CD4-positive, alpha-beta T cell (primary cell): ENCODE data around the gene CDH13. TPM values are rescaled to one million over a fixed set of nuclear protein-coding genes. Genes with fewer than 3 reads are reported as not detected.
A peak's percentile ranks its signal among the peaks of the same experiment; 100 is the strongest.

Experiments used
- ATAC-seq: fragments of 200-7000 bp; cut with Tn5 transposase; one replicate; pipeline ENCODE4 v1.10.0; 2022; ENCODE audit warnings: mild to moderate bottlenecking; ENCODE audit not compliant: poor library complexity
- CTCF ChIA-PET: fragments of 350-600 bp; sonication (Branson Sonifier 250); formaldehyde crosslinking; loops from one replicate; lab custom pipeline; 2021; ENCODE audit warnings: antibody characterized with exemption, inconsistent platforms; lab: Charles Lee
- POLR2A ChIA-PET: fragments of 350-600 bp; sonication (Branson Sonifier 250); formaldehyde crosslinking; loops from one replicate; lab custom pipeline; 2021; ENCODE audit warnings: antibody characterized with exemption, inconsistent platforms; lab: Charles Lee
- DNase-seq, 14 experiments: peaks; one replicate each; pipeline ENCODE4 v3.0.0-alpha.2; 2013 to 2020; ENCODE audit warnings: mixed read lengths in 2 of 14
- H3K27ac ChIP-seq, 2 donors: one replicate each; pipeline versions ENCODE4 v1.5.1 to v1.7.0; 2013; ENCODE audit warnings: low read length in 2 of 2, low read depth in 1 of 2, mild to moderate bottlenecking in 1 of 2
- H3K27me3 ChIP-seq, 2 experiments: 1 replicate in 1 of 2; 2 replicates in 1 of 2; pipeline versions ENCODE4 v1.6.1 to v1.7.0; 2013; ENCODE audit warnings: low read length in 2 of 2, control low read depth in 1 of 2, mild to moderate bottlenecking in 1 of 2, moderate library complexity in 1 of 2; ENCODE audit not compliant: insufficient read depth in 2 of 2, control insufficient read depth in 1 of 2
- H3K36me3 ChIP-seq: one replicate; pipeline ENCODE4 v1.6.1; 2013; ENCODE audit warnings: low read length, control low read depth; ENCODE audit not compliant: insufficient read depth
- H3K4me1 ChIP-seq: one replicate; pipeline ENCODE4 v1.6.1; 2013; ENCODE audit warnings: low read length, control low read depth; ENCODE audit not compliant: insufficient read depth
- H3K4me3 ChIP-seq: one replicate; pipeline ENCODE4 v1.5.1; 2013; ENCODE audit warnings: mild to moderate bottlenecking, low read length, moderate library complexity
- H3K9me3 ChIP-seq, 2 experiments: 1 replicate in 1 of 2; 2 replicates in 1 of 2; pipeline versions ENCODE4 v1.6.1 to v1.7.0; 2013; ENCODE audit warnings: low read length in 2 of 2, mild to moderate bottlenecking in 2 of 2, control low read depth in 1 of 2, moderate library complexity in 1 of 2; ENCODE audit not compliant: control insufficient read depth in 1 of 2, insufficient read depth in 1 of 2
- H3K27ac Mint-ChIP-seq: one replicate; pipeline ENCODE4 v1.8.0; 2020; ENCODE audit warnings: mixed read lengths
- H3K27me3 Mint-ChIP-seq: one replicate; pipeline ENCODE4 v1.8.0; 2021; ENCODE audit warnings: mixed read lengths
- H3K36me3 Mint-ChIP-seq: one replicate; pipeline ENCODE4 v1.8.0; 2021; ENCODE audit warnings: low read depth, mixed read lengths
- H3K4me1 Mint-ChIP-seq: one replicate; pipeline ENCODE4 v1.8.0; 2021; ENCODE audit warnings: low read depth, mixed read lengths
- H3K4me3 Mint-ChIP-seq: one replicate; pipeline ENCODE4 v1.8.0; 2020; ENCODE audit warnings: mild to moderate bottlenecking, mixed read lengths
- H3K9me3 Mint-ChIP-seq: one replicate; pipeline ENCODE4 v1.8.0; 2020; ENCODE audit warnings: mixed read lengths
- CTCF ChIP-seq: fragments of 200-600 bp; IDR thresholded peaks from one replicate; pipeline ENCODE4 v1.8.0; 2022; ENCODE audit warnings: antibody characterized with exemption, mild to moderate bottlenecking
- intact Hi-C, 2 experiments: fragments of 100-400 bp; cut with DNase I in 1 of 2; cut with micrococcal nuclease in 1 of 2; formaldehyde crosslinking; loops; one replicate each; pipeline versions ENCODE4 v1.15.1 to v1.9.0; 2023 to 2025; cut with DNase I, micrococcal nuclease
- total RNA-seq, 174 experiments: library from RNA in 2 of 174; stranded (reverse) in 2 of 174; gene quantifications; one replicate each; pipeline ENCODE4 v1.2.3 and lab custom pipeline; 2021 to 2026

CDH13 gene
- total RNA-seq, 2 experiments from 2014 or later, result not detected

GRCh38 chr16:82639666-82640336, 13.0 kb downstream of the CDH13 start:
- intact Hi-C loops, result loop anchor here in 1 of 2 experiments (10.0 kb wide), 1 partner anchor 475 kb away; no protein-coding TSS in a partner anchor
- no peaks in the 10 kb centered on the region for H3K9me3 Mint-ChIP-seq
- Histone ChIP-seq H3K9me3 (peaks cover 0 to 3% of the 10 kb centered on the region in 2 experiments), H3K36me3 (no peaks in the 10 kb centered on the region), H3K27ac (no peak overlapping the region), H3K27me3 (no peaks in the 10 kb centered on the region), H3K4me1 (no peaks in the 10 kb centered on the region), H3K4me3 (no peak overlapping the region)
- H3K27me3 Mint-ChIP-seq, result no peaks in the 10 kb centered on the region
- POLR2A ChIA-PET, result interaction anchor here (0.6 to 2.9 kb wide), 2 partner anchors 16 to 430 kb away, joined by 4 to 12 read pairs; no protein-coding TSS in a partner anchor
- H3K4me1 Mint-ChIP-seq, result peaks cover 5% of the 10 kb centered on the region
- ATAC-seq (no peak), DNase-seq (peak; percentile 15 to 66 (median 34))
- TF ChIP-seq CTCF, result peak; percentile 73
- H3K36me3 Mint-ChIP-seq, result no peaks in the 10 kb centered on the region
- H3K4me3 Mint-ChIP-seq, result no peak overlapping the region
- H3K27ac Mint-ChIP-seq, result no peak overlapping the region
- CTCF ChIA-PET, result interaction anchor here (0.8 to 1.6 kb wide), 4 partner anchors 13 to 30 kb away, joined by 3 to 4 read pairs (median 4); no protein-coding TSS in a partner anchor

GRCh38 chr16:82641336-82641984, 14.7 kb downstream of the CDH13 start:
- H3K9me3 Mint-ChIP-seq, result no peaks in the 10 kb centered on the region
- DNase-seq, result peak in 3 of 14 experiments; percentile 47 to 59 (median 53)
- ChIA-PET CTCF (interaction anchor here (0.6 to 1.6 kb wide), 2 partner anchors 17 to 29 kb away, joined by 3 read pairs; no protein-coding TSS in a partner anchor), POLR2A (interaction anchor here (2.9 kb wide), 1 partner anchor 14 kb away, joined by 12 read pairs; no protein-coding TSS in a partner anchor)
- H3K27ac Mint-ChIP-seq, result no peak overlapping the region
- intact Hi-C loops, result loop anchor here (1.0 to 10.0 kb wide), 2 partner anchors 30 to 477 kb away; no protein-coding TSS in a partner anchor
- H3K4me3 ChIP-seq, result no peak overlapping the region
- H3K4me1 ChIP-seq, result no peaks in the 10 kb centered on the region
- no peak overlapping the region for H3K4me3 Mint-ChIP-seq
- no peaks in the 10 kb centered on the region for H3K36me3 ChIP-seq
- peaks cover 5% of the 10 kb centered on the region for H3K4me1 Mint-ChIP-seq
- TF ChIP-seq CTCF, result peak; percentile 45
- no peak overlapping the region for H3K27ac ChIP-seq
- ATAC-seq, result peak; percentile 69
- H3K27me3 ChIP-seq, result no peaks in the 10 kb centered on the region
- H3K36me3 Mint-ChIP-seq, result no peaks in the 10 kb centered on the region
- peaks cover 0 to 3% of the 10 kb centered on the region in 2 experiments for H3K9me3 ChIP-seq
- H3K27me3 Mint-ChIP-seq, result no peaks in the 10 kb centered on the region

- POLR2A ChIA-PET, result interaction anchor here (2.3 kb wide), 1 partner anchor 12 kb away, joined by 6 read pairs; no protein-coding TSS in a partner anchor
Observed at GRCh38 chr16:82643136-82643535, 16.4 kb downstream of the CDH13 start.

More at GRCh38 chr16:82643136-82643535, 16.4 kb downstream of the CDH13 start:
- Mint-ChIP-seq H3K36me3 (no peaks in the 10 kb centered on the region), H3K4me1 (peaks cover 5% of the 10 kb centered on the region), H3K9me3 (no peaks in the 10 kb centered on the region), H3K4me3 (no peak overlapping the region), H3K27me3 (no peaks in the 10 kb centered on the region), H3K27ac (no peak overlapping the region)
- intact Hi-C loops, result loop anchor here in 1 of 2 experiments (2.0 to 10.0 kb wide), 2 partner anchors 28 to 478 kb away; no protein-coding TSS in a partner anchor
- no peak for DNase-seq
- no peaks in the 10 kb centered on the region for H3K4me1 ChIP-seq
- no peaks in the 10 kb centered on the region for H3K36me3 ChIP-seq
- peaks cover 0 to 3% of the 10 kb centered on the region in 2 experiments for H3K9me3 ChIP-seq
- CTCF ChIA-PET, result no interaction called here
- no peaks in the 10 kb centered on the region for H3K27me3 ChIP-seq
- no peak overlapping the region for H3K4me3 ChIP-seq
- H3K27ac ChIP-seq, result no peak overlapping the region
- ATAC-seq, result no peak
- TF ChIP-seq CTCF, result no peak
